Ascending aorta (tissue), 2 donors: ENCODE data around the gene FHL2. TPM values are rescaled to one million over a fixed set of nuclear protein-coding genes. Genes with fewer than 3 reads are reported as not detected.

Experiments
- DNase-seq, 2 donors: peaks; one replicate each; pipeline ENCODE4 v3.0.0-alpha.2; 2019; ENCODE audit warnings: low spot score in 2 of 2
- H3K27ac ChIP-seq, 2 donors: fragments of 200-600 bp; sonication (generic); one replicate each; pipeline ENCODE4 v1.5.1; 2016 to 2017; ENCODE audit warnings: mild to moderate bottlenecking in 1 of 2
- H3K27me3 ChIP-seq: fragments of 200-600 bp; sonication (generic); one replicate; pipeline ENCODE4 v1.5.1; 2017
- H3K36me3 ChIP-seq, 2 donors: fragments of 200-600 bp; sonication (generic); one replicate each; pipeline ENCODE4 v1.5.1; 2016
- H3K4me1 ChIP-seq, 2 donors: fragments of 200-600 bp; sonication (generic); one replicate each; pipeline ENCODE4 v1.5.1; 2016 to 2017; ENCODE audit warnings: mild to moderate bottlenecking in 1 of 2
- H3K4me3 ChIP-seq, 2 donors: fragments of 200-600 bp; sonication (generic); one replicate each; pipeline ENCODE4 v1.5.1; 2016 to 2017; ENCODE audit warnings: mild to moderate bottlenecking in 1 of 2
- H3K9me3 ChIP-seq, 2 donors: fragments of 200-600 bp; sonication (generic); one replicate each; pipeline ENCODE4 v1.5.1; 2016
- intact Hi-C: fragments of 100-400 bp; cut with DNase I; formaldehyde crosslinking; loops from one replicate; pipeline ENCODE4 v1.15.1; 2023
- total RNA-seq: library from RNA; depleted of rRNA; stranded (reverse); fragments of >200 nt; gene quantifications from one replicate; pipeline ENCODE4 v1.1.0, GENCODE V29; 2016
- TF ChIP-seq, protein P1 (sequence below), 3 experiments: fragments of 200-600 bp in 2 of 3; fragments of 450-650 bp in 1 of 3; sonication (generic) in 2 of 3; IDR thresholded peaks; one replicate each; pipeline ENCODE4 v1.5.1; 2016 to 2019; ENCODE audit warnings: antibody characterized with exemption in 3 of 3, mild to moderate bottlenecking in 1 of 3, moderate library complexity in 1 of 3

Gene FHL2
- total RNA-seq, 1 donor from 2014 or later, result 175 TPM

DNA sequence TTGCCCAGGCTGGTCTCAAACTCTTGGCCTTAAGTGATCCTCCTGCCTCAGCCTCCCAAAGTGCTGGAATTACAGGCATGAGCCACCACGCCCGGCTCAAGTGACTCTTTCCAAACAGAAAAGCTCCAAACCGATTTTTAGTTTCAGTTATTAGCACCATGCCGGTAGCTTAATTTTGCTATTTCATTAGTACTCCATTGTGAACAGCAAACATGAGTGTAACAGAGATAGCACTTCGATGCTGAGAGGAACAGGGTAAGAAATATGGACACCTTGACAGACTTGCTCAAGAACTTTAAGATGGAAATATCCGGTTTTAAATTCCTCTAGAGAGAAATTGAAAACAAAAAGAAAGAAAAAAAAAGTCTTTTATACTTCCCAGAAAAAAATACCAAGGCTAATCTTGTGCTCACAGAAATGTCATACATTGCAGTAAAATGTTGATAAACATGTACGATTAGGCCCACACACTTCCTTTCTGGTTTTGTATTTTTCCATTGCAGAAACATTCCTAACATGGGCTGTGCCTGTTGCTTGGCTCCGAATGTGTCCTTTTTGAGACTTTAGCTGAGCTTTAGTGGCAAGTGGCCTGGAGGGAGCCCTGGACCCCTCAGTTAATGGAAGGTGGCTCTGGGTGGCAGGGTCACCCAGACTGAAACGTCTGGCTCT, 18.3 kb downstream of the FHL2 start:
- Histone ChIP-seq H3K27me3 (no peaks in the 10 kb centered on the region), H3K9me3 (no peaks in the 10 kb centered on the region), H3K27ac (peak overlapping the region; percentile 57 to 86), H3K4me3 (no peak overlapping the region), H3K36me3 (peaks cover 7 to 17% of the 10 kb centered on the region in 2 donors), H3K4me1 (peaks cover 0 to 26% of the 10 kb centered on the region in 2 donors)
- intact Hi-C loops, result no loop called here
- TF ChIP-seq, protein P1, sequence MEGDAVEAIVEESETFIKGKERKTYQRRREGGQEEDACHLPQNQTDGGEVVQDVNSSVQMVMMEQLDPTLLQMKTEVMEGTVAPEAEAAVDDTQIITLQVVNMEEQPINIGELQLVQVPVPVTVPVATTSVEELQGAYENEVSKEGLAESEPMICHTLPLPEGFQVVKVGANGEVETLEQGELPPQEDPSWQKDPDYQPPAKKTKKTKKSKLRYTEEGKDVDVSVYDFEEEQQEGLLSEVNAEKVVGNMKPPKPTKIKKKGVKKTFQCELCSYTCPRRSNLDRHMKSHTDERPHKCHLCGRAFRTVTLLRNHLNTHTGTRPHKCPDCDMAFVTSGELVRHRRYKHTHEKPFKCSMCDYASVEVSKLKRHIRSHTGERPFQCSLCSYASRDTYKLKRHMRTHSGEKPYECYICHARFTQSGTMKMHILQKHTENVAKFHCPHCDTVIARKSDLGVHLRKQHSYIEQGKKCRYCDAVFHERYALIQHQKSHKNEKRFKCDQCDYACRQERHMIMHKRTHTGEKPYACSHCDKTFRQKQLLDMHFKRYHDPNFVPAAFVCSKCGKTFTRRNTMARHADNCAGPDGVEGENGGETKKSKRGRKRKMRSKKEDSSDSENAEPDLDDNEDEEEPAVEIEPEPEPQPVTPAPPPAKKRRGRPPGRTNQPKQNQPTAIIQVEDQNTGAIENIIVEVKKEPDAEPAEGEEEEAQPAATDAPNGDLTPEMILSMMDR (IDR thresholded peaks at IDR 0.05), result no peak
- DNase-seq, result peak in 1 of 2 donors; percentile 70

DNA sequence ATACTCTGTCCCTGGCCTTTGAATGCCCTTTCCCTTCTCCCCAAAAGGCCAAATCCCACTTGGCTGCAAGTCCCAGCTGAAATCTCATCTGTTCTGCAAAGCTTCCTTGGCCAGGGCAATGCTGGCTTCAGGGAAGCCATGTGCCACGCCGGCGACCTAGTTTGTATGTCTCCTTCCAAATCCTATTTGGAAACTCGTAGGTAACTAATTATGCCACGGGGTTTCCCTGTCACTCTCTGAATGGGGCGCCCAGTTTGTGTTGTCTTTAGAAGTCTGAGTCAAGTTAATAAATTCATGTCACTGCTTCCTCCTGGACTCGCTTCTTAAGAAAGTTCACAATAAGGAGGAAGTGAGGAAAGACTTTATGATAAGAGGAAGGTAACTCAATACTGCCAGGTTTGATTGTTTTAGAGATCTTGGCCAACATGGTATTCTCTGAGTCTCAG, 19.1 kb downstream of the FHL2 start:
- Histone ChIP-seq H3K4me3 (no peak overlapping the region), H3K27ac (peak overlapping the region; percentile 57 to 86), H3K27me3 (no peaks in the 10 kb centered on the region), H3K4me1 (peaks cover 0 to 26% of the 10 kb centered on the region in 2 donors), H3K9me3 (no peaks in the 10 kb centered on the region), H3K36me3 (peaks cover 0 to 9% of the 10 kb centered on the region in 2 donors)
- TF ChIP-seq, protein P1 (IDR thresholded peaks at IDR 0.05), result no peak
- intact Hi-C loops, result no loop called here
- DNase-seq, result peak in 1 of 2 donors; percentile 49

DNA sequence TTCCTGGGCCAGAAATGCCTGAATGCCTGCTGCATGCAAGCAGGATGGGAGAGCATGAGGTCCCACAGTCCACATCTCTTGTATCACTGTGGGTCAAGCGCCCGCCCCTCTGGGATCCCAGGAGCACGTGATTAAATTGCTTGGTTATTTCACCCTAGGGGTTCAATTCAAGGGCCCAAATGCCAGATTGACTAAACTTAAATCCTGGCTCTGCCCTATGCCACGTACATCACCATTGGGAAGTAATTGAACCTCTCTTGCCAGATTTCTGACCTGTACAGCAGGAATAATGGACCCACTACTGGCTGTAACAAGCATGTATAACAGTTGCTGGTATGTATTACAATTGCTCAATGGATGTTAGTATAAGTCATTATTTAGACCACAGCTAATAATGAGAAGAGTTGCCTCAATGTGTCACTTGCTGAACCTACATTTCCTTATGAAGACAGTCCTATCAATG, 19.9 kb downstream of the FHL2 start:
- peaks cover 0 to 28% of the 10 kb centered on the region in 2 donors for H3K4me1 ChIP-seq
- TF ChIP-seq, protein P1 (IDR thresholded peaks at IDR 0.05), result no peak
- H3K27me3 ChIP-seq, result no peaks in the 10 kb centered on the region
- no peaks in the 10 kb centered on the region for H3K9me3 ChIP-seq
- intact Hi-C loops, result no loop called here
- no peak overlapping the region for H3K27ac ChIP-seq
- DNase-seq, result peak in 1 of 2 donors; percentile 48
- H3K36me3 ChIP-seq, result peaks cover 0 to 4% of the 10 kb centered on the region in 2 donors
- no peak overlapping the region for H3K4me3 ChIP-seq

- Histone ChIP-seq H3K27me3 (no peaks in the 10 kb centered on the region), H3K9me3 (no peaks in the 10 kb centered on the region), H3K4me1 (peaks cover 0 to 26% of the 10 kb centered on the region in 2 donors), H3K4me3 (no peak overlapping the region), H3K27ac (no peak overlapping the region), H3K36me3 (peaks cover 0 to 4% of the 10 kb centered on the region in 2 donors)
- DNase-seq, result peak in 1 of 2 donors; percentile 18
- TF ChIP-seq, protein P1 (IDR thresholded peaks at IDR 0.05), result no peak
- intact Hi-C loops, result no loop called here
Observed at GRCh38 chr2:105378276-105378840, 20.5 kb downstream of the FHL2 start.

- no peak overlapping the region for H3K27ac ChIP-seq
Observed at GRCh38 chr2:105377871-105378270, 21.0 kb downstream of the FHL2 start.

More at GRCh38 chr2:105377871-105378270, 21.0 kb downstream of the FHL2 start:
- Histone ChIP-seq H3K4me1 (peaks cover 1 to 22% of the 10 kb centered on the region in 2 donors), H3K9me3 (no peaks in the 10 kb centered on the region), H3K27me3 (no peaks in the 10 kb centered on the region), H3K4me3 (no peak overlapping the region), H3K36me3 (peaks cover 0 to 8% of the 10 kb centered on the region in 2 donors)
- TF ChIP-seq, protein P1 (IDR thresholded peaks at IDR 0.05), result no peak
- intact Hi-C loops, result no loop called here
- peak in 1 of 2 donors; percentile 30 for DNase-seq
